22Rv1 (cell line): ENCODE results near the gene SP100.

Experiments
- H3K27ac ChIP-seq: fragments of 450-650 bp; 2 replicates; pipeline ENCODE4 v1.5.1; 2017
- ZFX ChIP-seq: fragments of 450-650 bp; IDR thresholded peaks from 2 replicates; pipeline ENCODE4 v1.6.1; 2017; ENCODE audit warnings: antibody characterized with exemption, borderline replicate concordance
- TF ChIP-seq, protein P1 (sequence below): fragments of 450-650 bp; IDR thresholded peaks from 2 replicates; pipeline ENCODE4 v1.5.1; 2017; ENCODE audit warnings: mild to moderate bottlenecking

SP100 gene

GRCh38 chr2:230422149-230422548 is 6.1 kb downstream of the SP100 start:
- TF ChIP-seq ZFX: no peak
- TF ChIP-seq, protein P1, sequence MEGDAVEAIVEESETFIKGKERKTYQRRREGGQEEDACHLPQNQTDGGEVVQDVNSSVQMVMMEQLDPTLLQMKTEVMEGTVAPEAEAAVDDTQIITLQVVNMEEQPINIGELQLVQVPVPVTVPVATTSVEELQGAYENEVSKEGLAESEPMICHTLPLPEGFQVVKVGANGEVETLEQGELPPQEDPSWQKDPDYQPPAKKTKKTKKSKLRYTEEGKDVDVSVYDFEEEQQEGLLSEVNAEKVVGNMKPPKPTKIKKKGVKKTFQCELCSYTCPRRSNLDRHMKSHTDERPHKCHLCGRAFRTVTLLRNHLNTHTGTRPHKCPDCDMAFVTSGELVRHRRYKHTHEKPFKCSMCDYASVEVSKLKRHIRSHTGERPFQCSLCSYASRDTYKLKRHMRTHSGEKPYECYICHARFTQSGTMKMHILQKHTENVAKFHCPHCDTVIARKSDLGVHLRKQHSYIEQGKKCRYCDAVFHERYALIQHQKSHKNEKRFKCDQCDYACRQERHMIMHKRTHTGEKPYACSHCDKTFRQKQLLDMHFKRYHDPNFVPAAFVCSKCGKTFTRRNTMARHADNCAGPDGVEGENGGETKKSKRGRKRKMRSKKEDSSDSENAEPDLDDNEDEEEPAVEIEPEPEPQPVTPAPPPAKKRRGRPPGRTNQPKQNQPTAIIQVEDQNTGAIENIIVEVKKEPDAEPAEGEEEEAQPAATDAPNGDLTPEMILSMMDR: no peak
- H3K27ac ChIP-seq: no peak overlapping the region

DNA sequence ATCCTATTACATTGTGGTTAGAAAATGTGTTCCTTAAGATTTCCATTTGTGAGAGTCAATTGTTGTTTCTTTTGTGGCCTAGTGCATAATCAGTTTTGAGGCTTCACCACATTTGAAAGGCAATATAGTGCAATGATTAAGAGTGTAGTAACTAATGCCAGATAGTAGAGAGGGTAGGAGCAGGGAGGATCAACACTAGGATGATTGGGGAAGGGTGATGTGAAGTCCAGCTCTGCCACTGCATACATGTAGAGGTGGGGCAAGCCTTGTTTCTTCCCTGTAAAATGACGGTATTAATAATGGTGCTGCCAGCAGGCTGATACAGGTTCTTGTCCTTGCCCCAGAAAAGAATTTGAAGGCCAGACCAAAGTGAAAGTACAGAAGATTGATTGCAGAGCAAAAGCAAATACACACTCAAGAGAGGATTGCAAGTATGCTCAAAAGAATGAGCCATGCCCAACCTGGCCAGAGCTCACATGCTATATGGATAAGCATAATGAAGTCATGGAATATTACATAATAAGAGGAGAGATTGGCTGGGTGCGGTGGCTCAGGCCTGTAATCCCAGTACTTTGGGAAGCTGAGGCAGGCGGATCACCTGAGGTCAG is 8.0 kb downstream of the SP100 start:
- TF ChIP-seq, protein P1: no peak
- TF ChIP-seq ZFX: no peak
- H3K27ac ChIP-seq: no peak overlapping the region

DNA sequence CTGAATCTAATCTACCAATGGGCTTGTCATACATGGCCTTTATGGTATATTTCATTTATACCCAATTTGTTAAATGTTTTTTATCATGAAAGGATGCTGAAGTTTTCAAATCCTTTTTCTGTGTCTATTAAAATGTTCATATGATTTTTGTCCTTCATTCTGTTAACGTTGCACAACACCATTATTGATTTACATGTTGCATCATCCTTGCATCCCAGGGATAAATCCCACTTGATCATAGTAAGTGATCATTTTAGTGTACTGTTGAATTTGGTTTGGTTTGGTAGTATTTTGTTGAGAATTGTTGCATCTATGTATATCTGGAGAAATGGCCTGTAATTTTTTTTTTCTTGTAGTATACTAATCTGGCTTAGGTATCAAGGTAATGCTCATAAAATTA is 9.4 kb downstream of the SP100 start:
- TF ChIP-seq, protein P1: no peak

GRCh38 chr2:230429513-230429912 is 13.5 kb downstream of the SP100 start:
- H3K27ac ChIP-seq: no peak overlapping the region
- no peak for TF ChIP-seq ZFX
- TF ChIP-seq, protein P1: no peak

More for the DNA sequence above, 9.4 kb downstream of the SP100 start:
- no peak overlapping the region for H3K27ac ChIP-seq

- TF ChIP-seq, protein P1: no peak
- TF ChIP-seq ZFX: no peak
- H3K27ac ChIP-seq: no peak overlapping the region
Measured at GRCh38 chr2:230430957-230431910, 15.2 kb downstream of the SP100 start.

DNA sequence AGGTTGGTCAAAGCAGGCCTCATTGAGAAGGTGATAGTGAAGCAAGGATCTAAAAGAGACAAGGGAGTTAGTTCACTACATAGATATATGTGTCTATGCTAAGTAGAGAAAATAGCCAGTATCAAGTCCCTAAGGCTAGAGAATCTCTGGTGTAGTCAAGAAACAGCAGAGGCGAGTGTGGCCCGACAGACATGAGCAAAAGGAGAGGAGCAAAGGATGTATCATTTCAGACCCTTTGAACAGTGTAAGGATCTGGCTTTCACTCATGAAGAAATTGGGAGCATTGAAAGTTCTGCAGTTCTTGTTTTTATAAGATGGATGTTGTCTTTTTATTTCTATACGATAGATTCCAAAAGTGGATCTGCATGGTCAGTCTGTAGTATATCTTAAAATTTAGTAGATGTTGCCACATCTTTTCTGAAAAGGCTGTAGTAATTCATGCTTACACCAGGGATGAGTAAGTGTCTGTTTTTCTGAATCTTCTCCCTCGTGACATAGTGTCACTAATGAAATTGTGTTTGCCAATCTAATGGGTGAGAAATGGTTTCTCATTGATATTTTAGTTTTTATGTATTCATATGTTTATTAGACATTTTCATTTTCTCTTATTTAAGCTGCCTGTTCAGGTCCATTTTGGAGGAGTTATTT is 18.8 kb downstream of the SP100 start:
- TF ChIP-seq, protein P1: no peak
- TF ChIP-seq ZFX: no peak

More for the DNA sequence above, 18.8 kb downstream of the SP100 start:
- no peak overlapping the region for H3K27ac ChIP-seq
